Mammary epithelial cell (primary cell): ENCODE measurements around the gene SYT11.

Experiments used
- CTCF ChIP-seq, 2 donors: IDR thresholded peaks in 1 of 2; conservative IDR thresholded peaks in 1 of 2; 2 replicates each; pipeline ENCODE4 v1.5.1; 2011 to 2012; ENCODE audit warnings: inconsistent platforms in 2 of 2, low read length in 2 of 2, mild to moderate bottlenecking in 2 of 2, control low read depth in 1 of 2, low read depth in 1 of 2; ENCODE audit not compliant: insufficient read depth in 1 of 2; ENCODE audit errors: extremely low read depth in 1 of 2
- EZH2 ChIP-seq: IDR thresholded peaks from 2 replicates; pipeline ENCODE4 v1.6.1; 2012; ENCODE audit warnings: low read length, inconsistent platforms, borderline replicate concordance

- no peak for TF ChIP-seq CTCF (conservative IDR thresholded peaks at IDR 0.05 in 1 of 2, IDR thresholded peaks at IDR 0.05 in 1 of 2; ENCODE audit: extremely low read depth in 1 of 2, insufficient read depth in 1 of 2, low read depth in 1 of 2, low read length in 2 of 2)
- TF ChIP-seq EZH2 = no peak
Observed at GRCh38 chr1:155889566-155889965, 30.2 kb downstream of the SYT11 start.
